NCI-H1436 (cell line): ENCODE measurements around the gene OTOF.
"Not testable (repeated sequence)": the region's sequence is repeated elsewhere in the genome, so short reads cannot be mapped to it uniquely, and the experiment has no call there.

ENCODE experiments used
- DNase-seq: peaks from one replicate; lab custom pipeline; 2025; lab: John Stamatoyannopoulos, UW

OTOF gene

DNA sequence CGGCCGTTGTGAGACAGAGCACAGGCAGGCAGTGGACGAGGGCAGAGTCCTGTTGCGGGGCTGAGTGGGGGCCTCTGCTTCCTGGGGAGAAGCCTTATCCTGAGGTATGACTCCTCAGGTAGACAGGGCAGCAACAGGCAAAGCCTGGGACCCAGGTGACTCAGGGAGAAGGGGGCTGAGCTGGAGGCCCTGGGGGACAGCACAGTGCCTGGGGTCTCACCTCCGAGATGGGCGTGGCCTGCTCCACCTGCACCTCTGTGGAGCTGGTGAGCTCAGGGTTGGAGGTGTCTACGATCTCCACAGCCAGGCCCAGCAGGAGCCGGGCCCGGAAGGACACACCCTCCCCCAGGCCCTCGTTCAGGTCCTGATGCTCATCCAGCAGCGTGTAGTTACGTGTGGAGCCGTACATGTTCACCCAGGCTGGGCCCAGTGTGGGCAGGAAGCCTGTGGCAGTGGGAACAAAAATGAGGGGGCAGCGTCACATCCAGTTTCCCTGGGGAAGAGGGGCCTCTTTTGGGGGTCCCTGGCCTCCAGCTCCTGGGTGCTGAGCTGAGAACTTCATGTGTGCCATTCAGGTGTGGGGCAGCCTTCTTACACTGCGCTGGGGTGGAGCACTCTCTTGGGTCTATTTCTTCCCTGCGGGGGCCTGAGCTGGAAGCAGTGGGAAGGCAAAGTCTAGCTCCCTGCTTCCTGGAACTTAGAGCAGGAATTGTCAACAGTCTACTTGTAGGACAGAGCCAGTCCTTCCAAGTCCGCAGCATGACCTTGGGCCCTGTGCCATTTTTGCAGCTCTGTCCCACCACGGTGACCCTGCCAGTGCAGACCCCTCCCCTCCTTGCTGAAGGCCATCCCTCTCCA, 2.9 kb upstream of the OTOF start:
- no peak for DNase-seq

DNA sequence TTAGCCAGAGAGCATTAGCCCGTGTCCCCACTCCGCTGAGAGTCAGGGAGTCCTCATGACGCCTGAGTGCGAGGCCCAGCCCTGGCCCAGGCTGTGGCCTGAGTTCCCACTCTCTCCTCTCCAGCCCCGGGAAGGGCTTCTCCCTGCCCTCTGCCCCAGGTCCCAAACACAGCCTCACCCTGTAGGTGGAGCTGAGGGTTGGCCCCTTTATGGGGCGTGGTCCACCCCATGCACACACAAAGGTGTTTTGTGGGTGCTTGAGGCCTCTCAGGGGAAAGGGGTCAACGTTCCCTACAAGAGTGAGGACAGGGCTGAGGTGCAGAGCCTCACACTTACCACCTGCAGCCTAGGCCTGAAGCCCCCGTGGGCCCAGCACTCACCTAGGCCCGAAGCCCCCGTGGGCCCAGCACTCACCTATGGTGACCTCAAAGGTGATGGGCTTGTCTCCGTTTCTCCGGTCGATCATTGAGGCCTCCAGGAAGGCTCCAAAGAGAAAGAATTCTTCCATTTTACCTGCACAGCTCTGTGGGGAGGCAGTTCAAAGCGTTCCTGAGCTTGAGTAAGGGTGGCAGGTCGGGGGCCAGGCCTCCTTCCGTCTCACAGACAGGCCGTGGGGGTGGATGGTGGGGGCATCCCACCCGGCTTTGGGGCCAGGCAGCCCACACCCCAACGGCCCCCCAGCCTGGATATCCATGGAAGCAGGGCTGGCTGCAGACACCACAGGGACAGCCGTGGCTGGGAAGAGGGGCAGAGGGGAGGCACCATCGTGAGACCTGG, 2.1 kb upstream of the OTOF start:
- no peak for DNase-seq

GRCh38 chr2:26479131-26479788, 1.3 kb upstream of the OTOF start:
- no peak for DNase-seq

DNA sequence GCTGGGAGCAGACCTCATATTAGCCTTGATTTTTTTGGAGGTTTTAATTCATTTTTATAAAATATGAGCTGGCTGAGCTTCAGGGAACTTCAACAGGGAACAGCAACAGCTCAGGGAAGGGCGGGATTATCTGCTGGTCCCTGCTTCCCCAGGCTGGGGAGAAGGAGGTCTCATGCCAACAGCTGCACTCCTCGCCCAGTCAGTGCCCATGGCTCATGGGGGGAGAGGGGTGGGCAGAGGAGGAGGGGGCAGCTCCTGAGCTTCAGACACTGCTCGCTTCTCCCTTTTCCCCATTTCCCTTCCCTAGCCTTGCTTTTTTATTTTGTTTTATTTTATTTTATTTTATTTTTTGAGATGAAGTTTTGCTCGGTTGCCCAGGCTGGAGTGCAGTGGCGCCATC, 442 bp upstream of the OTOF start:
- DNase-seq: no peak

- no peak for DNase-seq
Measured at GRCh38 chr2:26477126-26477910, 606 bp downstream of the OTOF start.

DNA sequence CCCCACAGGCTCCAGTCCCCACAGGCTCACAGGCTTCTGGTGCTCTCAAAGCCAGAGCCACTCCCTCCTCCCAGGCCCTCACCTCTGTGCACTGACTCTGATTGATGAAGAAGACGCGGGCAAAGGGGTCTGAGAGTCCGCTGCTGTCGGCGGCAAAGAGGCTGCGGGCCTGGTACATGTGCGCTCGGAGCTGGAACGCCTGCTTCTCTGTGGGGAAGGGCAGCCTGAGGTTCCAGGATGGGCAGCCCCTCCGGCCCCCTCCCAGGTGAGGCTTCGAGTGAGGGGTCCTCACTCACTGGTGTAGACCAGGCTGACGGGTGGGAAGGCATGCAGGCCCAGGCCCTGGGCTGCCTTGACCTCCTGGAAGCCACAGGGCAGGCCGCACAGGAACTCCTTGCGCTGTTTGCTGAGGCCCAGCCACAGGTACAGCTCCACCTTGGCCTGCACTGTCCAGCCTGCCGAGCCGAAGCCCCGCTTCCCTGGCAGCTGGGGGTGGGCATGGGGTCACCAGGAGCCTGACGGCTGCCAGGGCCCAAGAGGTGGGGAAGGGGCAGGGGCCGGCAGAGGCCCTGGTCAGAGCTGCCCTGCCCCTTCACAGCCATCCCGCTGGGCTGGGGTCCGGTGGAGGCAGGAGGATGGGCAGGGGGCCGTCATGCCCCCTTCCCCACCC, 2.0 kb downstream of the OTOF start:
- no peak for DNase-seq

GRCh38 chr2:26475037-26475436, 2.9 kb downstream of the OTOF start:
- DNase-seq: no peak

- DNase-seq: no peak
Measured at GRCh38 chr2:26474261-26474785, 3.6 kb downstream of the OTOF start.

DNA sequence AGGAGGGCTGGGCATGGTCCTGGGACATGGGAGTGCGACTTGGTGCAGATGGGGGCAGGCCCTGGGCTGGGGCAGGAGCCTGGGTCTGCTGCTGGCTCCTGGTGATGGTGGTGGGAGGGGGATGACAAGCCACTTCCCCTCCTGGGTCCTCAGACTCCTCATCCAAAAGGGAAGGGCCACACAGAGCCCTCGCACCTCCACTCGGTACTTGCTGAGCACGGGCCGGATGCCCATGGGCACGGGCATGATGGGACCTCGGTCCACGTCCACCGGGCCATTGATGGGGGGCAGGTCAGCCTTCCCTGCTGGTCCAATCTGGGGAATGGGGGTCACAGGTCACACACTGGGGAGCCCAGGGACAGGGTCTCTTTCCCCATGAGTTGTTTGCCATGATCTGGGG, 4.1 kb downstream of the OTOF start:
- DNase-seq: no peak

DNA sequence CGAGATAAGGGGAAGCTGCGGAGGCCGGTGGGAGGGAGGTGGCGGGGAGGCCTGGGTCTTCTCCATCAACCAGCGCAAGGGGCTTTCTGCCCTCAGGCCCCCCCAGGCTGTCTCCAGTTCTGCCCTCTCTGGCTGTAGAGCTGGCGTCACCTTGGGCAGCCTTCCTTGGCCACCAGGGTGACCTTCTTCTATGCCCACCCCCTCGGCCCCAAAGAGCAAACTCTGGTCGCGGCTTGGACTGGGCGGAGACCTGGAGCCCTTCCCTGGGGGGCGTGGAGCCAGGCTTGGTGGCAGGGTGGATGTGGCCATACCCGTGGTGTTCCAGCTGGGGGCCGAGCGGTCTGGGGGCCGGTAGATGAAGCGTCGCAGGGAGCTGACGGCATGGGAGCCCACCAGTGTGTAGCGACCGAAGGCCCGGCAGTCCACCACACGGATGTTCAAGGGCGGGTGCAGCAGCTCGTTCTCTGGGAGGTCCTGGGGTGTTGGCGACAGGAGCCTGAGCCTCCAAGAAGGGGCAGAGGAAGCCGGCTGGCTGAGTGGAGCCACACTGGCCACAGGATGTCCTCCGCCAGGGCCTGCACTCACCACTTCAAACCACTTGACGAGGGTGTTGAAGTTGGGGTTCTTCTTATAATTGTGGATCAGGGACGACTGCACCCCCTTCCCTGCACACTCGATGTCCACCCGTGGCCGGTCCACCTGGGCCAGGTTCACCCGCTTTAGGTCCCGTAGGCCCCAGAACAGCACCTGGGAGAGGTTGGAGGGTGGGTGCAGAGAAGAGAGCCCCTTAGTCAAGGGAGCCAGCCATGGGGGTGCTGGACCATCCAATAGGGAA, 4.9 kb downstream of the OTOF start:
- no peak for DNase-seq

GRCh38 chr2:26471766-26472706, 5.9 kb downstream of the OTOF start:
- DNase-seq: no peak

DNA sequence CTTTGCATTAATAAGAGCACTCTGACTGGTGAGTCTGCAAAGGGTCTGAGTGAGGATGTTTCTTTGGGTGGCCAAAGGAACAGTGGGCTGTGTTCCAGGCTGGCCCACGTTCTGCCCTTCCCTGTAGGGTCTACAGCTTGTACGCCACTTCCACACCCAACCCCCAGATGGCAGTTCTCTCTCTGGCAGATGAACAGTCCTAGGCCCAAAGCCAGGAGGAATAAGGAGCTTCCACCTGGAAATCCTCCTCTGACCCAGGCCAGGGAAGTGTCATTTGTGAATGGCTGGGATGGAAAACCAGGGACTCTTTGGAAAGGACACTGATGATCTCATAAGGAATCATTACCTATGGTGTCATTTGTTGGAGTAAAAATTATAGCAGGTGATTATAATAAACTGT, 6.6 kb downstream of the OTOF start:
- DNase-seq: no peak

- no peak for DNase-seq
Measured at GRCh38 chr2:26470601-26471260, 7.2 kb downstream of the OTOF start.

DNA sequence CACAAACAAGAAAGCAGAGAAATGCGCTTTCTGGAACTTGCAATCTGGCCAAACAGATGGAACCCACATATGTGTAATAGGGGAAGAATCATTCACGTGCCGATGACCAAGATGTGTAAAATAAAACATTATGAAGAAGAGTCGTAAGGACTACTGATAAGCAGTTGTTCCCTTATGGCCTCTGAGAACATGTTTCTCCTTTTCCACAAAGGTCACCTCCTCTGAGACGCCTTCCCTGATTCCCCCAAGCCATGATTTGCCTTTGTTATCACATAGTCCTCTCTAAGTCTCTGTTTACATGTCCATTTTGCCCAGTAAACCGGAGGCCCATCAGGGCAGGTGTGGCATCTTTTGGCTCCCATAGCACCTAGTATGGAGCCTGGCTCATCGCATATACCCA, 8.0 kb downstream of the OTOF start:
- DNase-seq: no peak

- DNase-seq: no peak
Measured at GRCh38 chr2:26469092-26469710, 8.7 kb downstream of the OTOF start.

DNA sequence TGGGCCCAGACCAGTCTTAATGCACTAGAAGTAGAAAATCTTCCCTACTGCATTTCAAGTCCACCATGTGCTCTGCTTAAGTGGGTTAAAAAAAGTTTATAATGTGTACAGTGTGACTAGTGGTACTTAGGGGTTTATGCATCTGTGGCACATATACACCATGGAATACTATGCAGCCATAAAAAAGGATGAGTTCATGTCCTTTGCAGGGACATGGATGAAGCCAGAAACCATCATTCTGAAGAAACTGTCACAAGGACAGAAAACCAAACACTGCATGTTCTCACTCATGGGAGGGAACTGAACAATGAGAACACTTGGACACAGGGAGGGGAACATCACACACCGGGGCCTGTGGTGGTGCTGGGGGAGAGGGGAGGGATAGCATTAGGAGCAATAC, 9.4 kb downstream of the OTOF start:
- DNase-seq: not testable (repeated sequence)

GRCh38 chr2:26466662-26467310, 11.1 kb downstream of the OTOF start:
- no peak for DNase-seq
